ENCODE measurements around the gene P2RX3.
"Not testable (repeated sequence)": the region's sequence is repeated elsewhere in the genome, so short reads cannot be mapped to it uniquely, and the experiment has no call there.

P2RX3 gene

DNA sequence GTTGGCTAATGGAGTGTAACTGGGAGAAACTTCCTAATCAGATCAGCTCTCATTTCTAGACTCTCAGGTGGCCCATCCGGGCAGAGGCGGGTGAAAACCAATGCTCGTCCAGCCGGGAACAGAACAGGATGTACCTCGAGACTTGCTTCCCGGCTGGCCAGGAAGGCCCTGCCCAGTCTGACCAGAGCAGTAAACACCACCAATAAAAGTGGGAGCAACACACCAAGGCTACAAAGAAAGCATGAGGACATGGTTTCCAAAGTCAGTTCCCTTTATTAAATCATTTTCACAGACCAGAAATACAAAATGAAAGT is 12.5 kb upstream of the P2RX3 start:
- no peak for DNase-seq

DNA sequence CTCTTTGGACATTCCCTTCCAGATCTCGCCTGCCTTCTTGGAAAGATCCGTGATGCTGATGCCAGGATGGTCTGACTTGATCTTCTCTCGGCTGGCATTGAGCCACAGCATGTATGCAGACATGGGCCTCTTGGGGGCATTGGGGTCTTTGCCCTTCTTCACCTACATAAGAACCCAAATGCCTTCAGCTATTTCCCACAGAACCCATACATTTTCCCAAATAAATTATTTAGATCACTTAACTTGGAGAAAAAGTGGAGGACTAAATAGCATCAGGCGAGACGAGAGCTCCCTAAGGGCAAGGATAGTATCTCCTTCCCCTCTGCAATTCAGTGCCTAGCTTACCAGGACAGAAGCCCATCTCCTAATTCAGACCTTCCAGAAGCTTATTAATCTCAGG is 10.4 kb upstream of the P2RX3 start:
- no peak for DNase-seq

DNA sequence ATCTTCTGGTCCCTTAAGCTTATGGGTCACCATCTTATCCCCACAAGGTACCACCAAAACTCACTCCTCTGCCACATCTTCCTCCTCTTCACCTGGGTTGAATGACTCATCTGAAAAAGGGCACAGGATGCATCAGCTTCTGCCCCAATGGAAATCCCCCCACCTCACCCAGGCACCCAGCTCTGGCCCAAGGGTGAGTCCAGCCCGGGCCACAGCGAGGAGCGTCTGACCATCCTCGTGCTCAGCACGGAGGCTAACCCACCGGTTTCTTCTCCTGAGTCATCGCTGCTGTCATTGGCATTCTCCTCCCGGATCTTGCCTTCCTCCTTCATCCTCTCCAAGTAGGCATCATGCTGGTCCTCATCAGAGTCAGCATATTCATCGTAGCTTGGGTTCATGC is 8.1 kb upstream of the P2RX3 start:
- no peak for DNase-seq

DNA sequence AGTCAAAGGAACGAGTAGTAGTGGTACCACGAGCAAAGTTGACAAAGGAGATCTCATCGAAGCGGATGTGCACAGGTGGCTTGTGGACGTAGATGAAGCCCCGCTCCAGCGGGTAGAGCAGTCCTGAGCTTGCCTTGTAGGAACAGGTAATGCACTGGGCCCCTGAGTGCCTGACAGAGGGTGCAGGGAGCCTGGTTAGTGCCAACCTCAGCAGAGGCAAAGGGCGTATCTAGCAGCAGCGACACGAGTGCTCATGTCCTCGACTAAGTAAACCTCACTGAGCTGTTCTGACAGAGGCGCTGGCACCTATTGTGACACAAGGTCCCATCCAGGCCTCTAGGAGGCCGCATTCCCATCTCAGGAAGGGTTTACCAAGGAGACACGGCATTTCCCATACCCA is 6.4 kb upstream of the P2RX3 start:
- no peak for DNase-seq

- no peak for DNase-seq
These were observed 5.3 kb upstream of the P2RX3 start for GRCh38 chr11:57332694-57333440.

DNA sequence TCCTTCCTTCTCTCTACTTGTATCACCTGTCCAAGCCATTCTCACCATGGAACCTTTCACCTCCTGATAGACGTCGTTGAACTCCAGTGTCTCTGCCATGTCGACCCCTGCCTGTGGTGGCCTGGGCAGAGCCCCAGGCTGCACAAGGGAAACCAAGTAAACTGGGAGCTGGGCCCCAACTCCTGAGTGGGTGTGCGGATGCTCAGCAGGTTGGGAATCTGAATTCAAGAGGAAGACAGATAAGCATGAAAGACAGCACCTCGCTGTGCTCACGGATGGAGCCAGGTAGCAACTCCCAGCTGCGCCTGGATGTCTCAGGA is 3.2 kb upstream of the P2RX3 start:
- DNase-seq: no peak

DNA sequence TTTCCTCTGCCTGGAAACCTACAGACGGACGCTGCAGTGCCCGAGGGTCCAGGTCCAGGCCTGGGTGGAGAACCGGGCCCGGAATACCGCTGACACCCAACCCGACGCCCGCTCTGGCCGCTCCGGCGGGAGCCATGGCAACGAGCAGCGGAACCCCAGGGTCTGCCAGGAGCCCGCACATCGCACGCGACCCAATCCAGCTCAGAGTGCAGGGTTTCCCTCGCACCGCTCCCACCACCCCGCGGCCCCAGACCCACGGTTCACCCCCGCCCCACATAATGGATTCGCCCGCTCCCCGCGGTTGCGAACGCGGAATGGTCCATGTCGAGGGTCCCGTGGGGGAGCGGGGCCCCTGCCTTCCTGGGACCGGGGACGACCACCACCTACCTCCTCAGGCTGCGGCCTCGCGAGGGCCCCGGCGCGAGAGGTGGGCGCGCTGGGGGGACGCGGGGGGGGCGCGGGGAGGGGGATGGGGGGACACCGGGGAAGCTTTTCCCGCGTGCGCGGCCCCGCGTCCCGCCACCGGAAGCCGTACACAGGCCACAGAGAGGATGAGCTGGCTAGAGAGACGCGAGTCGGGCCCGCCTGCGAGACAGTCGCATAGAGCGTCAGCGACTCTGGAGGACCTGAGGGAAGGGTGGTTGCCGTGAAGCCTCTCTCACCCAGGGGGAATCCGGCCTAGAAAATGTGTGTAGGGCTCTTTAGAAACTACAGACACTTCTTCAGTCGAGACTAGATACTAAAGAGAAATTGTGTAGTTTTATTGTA is 2.6 kb upstream of the P2RX3 start, which contains the start of gene SSRP1:
TSS of gene SSRP1 (minus strand) at position 550 of the 768 bp plus-strand sequence. CDS start 771 bp downstream, outside the sequence.
- peak; percentile 94 for DNase-seq

- DNase-seq: no peak
These were observed 2.0 kb upstream of the P2RX3 start for GRCh38 chr11:57336111-57336666.

- not testable (repeated sequence) for DNase-seq
These were observed 1.3 kb upstream of the P2RX3 start for GRCh38 chr11:57336856-57337255.

DNA sequence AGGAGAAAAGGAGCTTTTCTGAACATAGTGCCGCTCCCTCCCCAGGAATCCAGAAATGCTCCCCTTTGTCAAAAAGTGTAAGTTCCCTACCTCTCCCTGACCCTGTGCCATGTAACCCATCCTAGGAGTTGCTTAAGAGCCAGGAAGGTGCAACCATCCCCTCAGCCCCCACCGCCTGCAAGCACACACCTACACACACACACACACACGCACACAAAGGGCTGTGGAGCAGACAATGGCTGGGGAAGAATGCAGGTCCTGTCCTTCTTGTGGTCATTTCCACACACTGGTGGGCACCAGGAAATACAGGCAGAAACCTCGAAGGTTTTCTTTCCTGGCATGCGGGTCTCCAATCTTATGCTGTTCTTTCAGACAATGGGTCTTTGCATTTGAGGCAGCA is 1.2 kb downstream of the P2RX3 start:
- DNase-seq: no peak

- no peak for DNase-seq
These were observed 2.0 kb downstream of the P2RX3 start for GRCh38 chr11:57340039-57340615.

- no peak for DNase-seq
These were observed 3.2 kb downstream of the P2RX3 start for GRCh38 chr11:57341250-57341808.

GRCh38 chr11:57342702-57343101 is 4.5 kb downstream of the P2RX3 start:
- DNase-seq: no peak

DNA sequence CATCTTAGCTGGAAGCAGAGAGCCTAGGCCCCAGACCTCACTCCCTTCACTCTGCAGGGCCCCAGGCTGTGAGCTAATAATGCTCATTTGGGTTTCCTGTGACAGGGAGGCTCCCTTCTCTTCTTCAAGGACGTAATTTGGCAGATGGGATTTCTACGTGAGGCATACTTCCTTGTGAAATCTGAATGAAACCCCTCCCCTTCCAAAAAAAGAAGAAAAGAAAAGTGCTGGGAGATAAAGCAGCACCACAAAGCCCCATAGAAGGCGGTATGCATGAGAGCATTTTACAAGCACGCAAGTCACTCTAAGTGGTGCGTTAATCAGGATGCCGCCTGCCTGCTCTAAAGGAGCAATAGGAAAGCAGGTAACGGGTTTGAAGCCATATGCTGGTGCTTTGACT is 5.7 kb downstream of the P2RX3 start:
- no peak for DNase-seq

DNA sequence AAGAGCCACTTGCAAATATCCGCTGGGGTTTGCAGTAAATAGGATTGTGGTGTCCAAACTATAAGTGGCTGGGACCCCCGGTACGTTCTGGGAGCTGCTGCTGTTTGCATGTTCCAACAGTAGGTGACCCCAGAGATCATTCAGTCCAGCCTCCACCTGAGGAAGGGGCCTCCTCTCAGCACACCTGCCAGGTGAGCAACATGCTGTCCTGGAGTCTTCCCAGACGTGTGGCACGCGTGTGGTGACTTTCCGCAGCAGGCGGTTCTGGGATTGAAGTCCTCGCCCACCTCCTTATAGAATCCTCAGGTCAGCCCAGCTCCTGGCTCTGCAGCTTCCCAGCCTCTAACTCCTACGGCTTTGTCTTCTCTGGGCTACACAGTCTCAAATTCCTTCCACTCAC is 6.7 kb downstream of the P2RX3 start:
- DNase-seq: no peak

GRCh38 chr11:57345555-57346211 is 7.5 kb downstream of the P2RX3 start:
- peak; percentile 74 for DNase-seq

GRCh38 chr11:57347336-57347735 is 9.2 kb downstream of the P2RX3 start:
- no peak for DNase-seq

GRCh38 chr11:57348052-57348451 is 9.9 kb downstream of the P2RX3 start:
- DNase-seq: no peak

- DNase-seq: no peak
These were observed 10.6 kb downstream of the P2RX3 start for GRCh38 chr11:57348636-57349313.

- peak; percentile 25 for DNase-seq
These were observed 11.5 kb downstream of the P2RX3 start for GRCh38 chr11:57349491-57350274.

- DNase-seq: no peak
These were observed 14.9 kb downstream of the P2RX3 start for GRCh38 chr11:57353036-57353435.

DNA sequence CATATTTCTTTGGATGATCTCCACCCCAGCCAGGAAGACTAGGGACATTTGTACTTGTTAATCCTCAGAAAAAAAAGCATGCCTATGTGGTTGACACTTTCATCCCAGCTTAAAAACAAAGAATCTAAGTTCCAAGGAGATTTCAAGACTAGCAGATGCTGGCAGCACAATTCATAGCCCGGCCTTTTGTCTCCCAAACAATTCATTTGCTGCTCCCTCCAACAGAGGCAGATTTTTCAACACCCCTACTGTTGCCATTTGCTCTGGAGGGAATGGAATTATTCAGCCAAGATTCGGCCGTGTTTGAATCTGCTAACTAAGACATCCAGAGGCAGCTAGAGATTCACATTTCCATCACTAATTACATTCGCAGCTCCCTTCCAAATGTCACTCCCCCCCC is 15.3 kb downstream of the P2RX3 start:
- DNase-seq: no peak

All from NCI-H1092 treated with DMSO at 0.1 percent for 48 hours (cell line).